Myocyte (in vitro differentiated cells): ENCODE data around the gene KCNQ1. TPM values are rescaled to one million over a fixed set of nuclear protein-coding genes. Genes with fewer than 3 reads are reported as not detected.

Experiments used
- DNase-seq: peaks from one replicate; pipeline ENCODE4 v3.0.0-alpha.2; 2012; ENCODE audit warnings: low read depth
- total RNA-seq: library from RNA; depleted of rRNA; stranded (reverse); fragments of >200 nt; gene quantifications from 2 replicates; pipeline ENCODE4 v1.2.3, GENCODE V29; 2014

Gene KCNQ1
- total RNA-seq, 1 donor from 2014 or later: 0.32 TPM

- DNase-seq: no peak
These were observed 217.2 kb downstream of the KCNQ1 start for GRCh38 chr11:2662024-2662312.

DNA sequence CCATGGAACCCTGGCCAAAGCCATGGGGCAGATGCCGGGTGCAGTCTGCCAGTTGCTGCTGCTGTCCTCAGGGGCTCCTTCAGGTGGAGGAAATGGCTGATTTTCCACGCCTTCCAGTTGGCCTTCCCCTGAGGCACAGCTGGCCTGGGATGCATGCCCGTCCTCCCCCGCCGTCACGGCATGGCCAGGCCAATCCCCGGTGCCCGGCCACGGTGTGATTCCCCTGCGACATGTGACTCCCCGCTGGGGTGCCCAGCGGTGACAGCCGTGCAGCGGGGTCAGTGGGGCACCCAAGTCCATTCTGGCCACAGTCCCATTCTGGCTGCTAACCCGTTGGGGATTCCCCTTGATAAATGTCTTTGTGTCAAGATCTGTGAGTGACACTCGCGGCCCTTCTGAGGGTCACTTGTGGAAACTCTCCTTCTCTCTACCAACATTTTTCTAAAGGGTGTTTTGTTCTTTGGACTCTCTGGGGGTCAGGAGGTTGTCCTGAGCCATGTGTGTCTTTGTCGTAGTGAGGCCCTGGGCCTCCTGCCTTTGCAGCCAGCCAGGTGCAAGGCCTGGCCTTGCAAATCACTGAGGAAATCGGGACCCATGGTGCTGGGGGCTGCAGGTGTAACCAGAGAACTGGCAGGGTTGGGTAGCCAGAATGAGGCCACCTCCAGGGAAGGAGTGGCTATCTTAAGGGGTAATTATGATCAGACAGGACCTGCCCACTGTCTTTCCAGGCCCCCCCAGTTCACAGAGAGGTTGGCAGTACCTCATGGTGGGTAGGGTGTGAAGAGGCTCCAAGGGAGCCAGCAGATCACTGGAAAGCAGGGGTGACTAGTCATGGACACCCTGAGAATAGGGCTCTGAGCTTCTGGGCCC, 217.9 kb downstream of the KCNQ1 start:
- no peak for DNase-seq

DNA sequence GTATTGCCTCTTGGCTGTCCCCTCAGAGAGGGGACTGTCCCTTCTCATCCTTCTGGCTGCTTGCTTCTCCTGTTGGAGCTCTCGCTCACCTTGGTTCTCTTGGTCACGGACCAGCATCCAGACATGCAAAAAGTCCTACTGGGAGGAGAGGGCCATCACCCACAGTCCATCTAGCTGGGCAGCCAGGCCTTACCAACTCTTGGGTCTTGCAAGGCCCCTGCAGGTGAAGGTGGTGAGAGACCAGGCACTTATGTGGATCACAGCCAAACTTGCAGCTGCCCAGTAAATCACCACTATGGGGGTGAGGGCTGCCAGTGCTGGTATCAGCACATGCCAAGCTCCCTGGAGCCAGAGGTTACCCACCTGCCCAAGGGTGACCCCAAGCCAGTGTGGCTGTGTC, 218.7 kb downstream of the KCNQ1 start:
- DNase-seq: no peak

DNA sequence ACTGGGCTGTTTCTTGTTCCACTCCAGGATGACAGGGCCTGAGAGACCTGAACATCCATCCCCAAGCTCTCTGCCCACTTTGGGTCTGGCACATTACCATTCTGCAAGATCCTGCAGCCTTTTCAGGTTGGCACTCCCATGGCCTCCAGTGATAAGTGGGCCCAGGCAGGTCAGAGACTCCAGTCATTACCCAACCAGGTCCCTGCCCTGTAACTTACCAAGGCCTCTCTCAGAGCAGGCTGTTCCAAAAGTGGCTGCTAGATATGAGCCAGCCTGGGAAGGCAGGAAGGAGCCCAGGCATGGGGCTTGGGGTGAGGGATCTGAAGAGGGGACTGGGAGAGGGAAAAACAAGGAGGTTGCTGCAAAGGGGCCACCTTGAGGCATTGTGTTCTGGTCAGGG, 219.1 kb downstream of the KCNQ1 start:
- no peak for DNase-seq

GRCh38 chr11:2664376-2664775, 219.6 kb downstream of the KCNQ1 start:
- DNase-seq: no peak

GRCh38 chr11:2664791-2665525, 220.2 kb downstream of the KCNQ1 start:
- no peak for DNase-seq

GRCh38 chr11:2665526-2666400, 221.0 kb downstream of the KCNQ1 start:
- DNase-seq: no peak

DNA sequence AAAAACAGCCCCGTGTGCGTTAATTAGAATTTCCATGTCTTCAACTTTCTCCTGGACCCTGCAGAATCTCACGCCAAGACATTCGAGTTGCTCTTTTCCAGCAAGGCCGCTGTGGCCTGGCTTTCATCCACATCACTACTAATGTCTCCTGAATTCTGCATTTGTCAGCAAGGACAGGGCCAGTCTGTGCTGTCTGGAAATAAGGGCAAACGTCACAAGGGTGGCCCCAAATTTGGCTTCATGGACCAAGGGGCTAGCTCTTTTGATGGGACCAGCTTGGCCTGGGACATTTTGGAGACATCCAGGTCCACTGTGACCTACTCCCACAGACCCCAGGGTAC, 221.6 kb downstream of the KCNQ1 start:
- DNase-seq: no peak

DNA sequence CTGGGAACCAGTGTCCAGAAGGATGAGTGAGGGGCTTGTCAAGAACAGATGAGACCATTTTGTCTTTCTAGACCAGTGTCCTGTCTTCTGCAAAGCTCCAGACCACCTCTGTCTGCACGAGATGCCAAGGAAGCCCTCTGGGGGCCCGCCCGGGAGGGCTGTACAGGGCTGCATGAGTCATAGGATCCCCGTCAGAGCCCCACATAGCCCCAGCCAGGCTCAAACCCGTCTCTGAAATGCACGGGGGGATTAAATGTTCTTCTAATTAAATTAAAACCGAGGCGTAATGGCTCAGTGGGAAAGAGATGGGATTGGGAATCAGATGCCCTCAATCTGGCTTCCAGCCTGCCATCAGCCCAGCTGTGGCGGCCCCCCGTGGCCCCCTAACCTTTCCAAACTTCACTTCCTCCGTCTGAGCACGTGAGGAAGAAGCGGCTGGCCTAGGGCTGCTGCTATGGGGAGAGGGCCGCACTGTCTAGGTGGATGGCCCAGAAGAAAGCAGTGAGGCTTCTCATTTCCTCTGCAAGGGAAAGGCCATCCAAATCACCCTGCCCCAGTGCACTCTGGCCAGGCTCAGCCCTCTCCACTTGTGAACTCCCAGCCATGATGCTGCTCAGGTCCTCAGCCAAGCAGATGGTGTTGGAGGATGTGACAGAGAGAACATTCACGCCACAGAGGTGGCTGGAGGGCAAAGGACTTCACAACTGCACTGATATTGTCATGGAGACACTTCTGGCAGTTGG, 222.2 kb downstream of the KCNQ1 start:
- DNase-seq: no peak

DNA sequence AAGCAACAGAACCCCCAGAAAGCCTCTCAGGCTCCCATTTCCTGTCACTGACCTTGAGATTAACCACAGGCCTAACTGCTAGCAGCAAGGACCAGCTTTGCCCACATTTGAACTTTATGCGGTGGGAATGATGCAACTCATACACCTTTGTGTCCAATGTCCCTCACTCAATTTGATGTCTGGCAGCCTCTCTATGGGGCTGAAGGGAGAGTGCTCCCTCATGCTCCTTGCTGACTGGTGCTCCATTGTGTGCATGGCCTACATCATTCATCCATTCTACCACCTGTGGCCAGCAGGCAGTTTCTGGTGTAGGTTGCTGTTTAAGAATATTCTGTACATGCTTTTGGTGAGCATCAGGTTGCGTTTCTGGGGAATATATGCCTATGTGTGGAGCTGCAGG, 223.1 kb downstream of the KCNQ1 start:
- DNase-seq: no peak

- no peak for DNase-seq
These were observed 224.1 kb downstream of the KCNQ1 start for GRCh38 chr11:2668876-2669275.

GRCh38 chr11:2669634-2670469, 225.0 kb downstream of the KCNQ1 start:
- DNase-seq: no peak

DNA sequence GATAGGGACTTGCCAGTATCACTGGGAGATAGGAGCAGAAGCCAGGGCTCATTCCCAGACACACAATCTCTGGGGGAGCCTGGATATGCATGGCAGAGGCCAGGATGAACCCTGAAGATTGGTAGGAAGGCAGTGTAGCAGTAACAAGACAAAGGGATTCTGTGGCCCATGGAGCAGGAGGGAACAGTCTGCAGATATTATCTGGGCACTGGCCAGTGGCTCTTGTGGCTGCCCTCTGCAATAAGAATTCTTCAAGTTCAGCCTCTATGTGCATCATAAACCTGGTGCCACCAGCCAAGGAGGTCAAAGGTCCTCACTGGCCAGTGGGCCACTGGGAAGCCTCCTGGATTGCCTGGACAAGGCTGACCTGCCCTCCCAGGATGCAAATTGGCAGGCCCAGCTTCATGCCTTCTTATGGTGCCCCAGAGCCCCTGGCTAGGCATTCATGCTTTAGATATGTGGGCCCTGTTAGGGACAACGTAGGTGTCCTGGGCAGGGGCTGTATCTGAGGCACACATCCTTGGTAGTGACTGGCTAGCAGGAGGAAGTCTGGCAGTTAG, 225.8 kb downstream of the KCNQ1 start:
- no peak for DNase-seq

- no peak for DNase-seq
These were observed 226.9 kb downstream of the KCNQ1 start for GRCh38 chr11:2671748-2672147.

- DNase-seq: no peak
These were observed 227.9 kb downstream of the KCNQ1 start for GRCh38 chr11:2672553-2673249.

GRCh38 chr11:2673250-2673610, 228.4 kb downstream of the KCNQ1 start:
- DNase-seq: no peak

- DNase-seq: no peak
These were observed 229.2 kb downstream of the KCNQ1 start for GRCh38 chr11:2673871-2674471.

- no peak for DNase-seq
These were observed 229.9 kb downstream of the KCNQ1 start for GRCh38 chr11:2674658-2675131.

- DNase-seq: no peak
These were observed 230.7 kb downstream of the KCNQ1 start for GRCh38 chr11:2675540-2675939.
